Measurements from ENCODE around the gene ZNF319. TPM values are rescaled to one million over a fixed set of nuclear protein-coding genes. Genes with fewer than 3 reads are reported as not detected.
A peak's percentile ranks its signal among the peaks of the same experiment; 100 is the strongest.

The ZNF319 gene
- total RNA-seq, 1 donor from 2014 or later, result 11.0 TPM

DNA sequence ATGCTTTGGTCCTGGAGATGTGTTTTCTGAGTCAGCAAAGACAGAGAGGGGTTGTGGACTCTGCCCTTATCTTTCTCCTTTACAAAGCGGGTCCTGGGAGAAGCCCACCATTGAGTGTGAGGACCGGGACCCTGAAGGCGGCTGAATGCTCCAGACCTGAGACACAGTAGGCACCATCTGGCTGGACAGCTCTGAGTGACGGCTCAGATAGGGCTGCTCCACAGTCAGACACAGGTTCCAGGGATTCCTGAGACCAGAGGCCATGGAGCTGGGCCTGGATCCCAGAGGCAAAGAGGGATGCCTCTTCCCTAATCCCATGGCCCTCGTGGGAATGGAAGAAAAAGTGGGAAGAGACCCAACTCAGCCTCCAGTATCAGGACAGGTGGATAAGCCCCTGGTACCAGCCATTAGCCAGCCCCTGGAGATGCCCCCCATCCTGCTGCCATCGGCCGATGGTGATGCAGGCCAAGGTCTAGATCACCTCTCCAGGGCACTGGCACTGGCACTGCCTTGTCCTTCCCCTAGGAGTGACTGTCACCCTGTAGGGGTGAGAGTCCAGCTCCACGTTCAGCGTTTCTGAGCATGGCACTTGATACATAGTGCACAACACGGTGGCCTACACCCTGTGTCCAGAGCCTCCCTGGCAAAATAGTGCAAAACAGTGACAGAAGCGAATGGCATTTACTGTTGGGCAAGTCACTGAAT is 29.8 kb upstream of the ZNF319 start:
- TF ChIP-seq, protein P1, sequence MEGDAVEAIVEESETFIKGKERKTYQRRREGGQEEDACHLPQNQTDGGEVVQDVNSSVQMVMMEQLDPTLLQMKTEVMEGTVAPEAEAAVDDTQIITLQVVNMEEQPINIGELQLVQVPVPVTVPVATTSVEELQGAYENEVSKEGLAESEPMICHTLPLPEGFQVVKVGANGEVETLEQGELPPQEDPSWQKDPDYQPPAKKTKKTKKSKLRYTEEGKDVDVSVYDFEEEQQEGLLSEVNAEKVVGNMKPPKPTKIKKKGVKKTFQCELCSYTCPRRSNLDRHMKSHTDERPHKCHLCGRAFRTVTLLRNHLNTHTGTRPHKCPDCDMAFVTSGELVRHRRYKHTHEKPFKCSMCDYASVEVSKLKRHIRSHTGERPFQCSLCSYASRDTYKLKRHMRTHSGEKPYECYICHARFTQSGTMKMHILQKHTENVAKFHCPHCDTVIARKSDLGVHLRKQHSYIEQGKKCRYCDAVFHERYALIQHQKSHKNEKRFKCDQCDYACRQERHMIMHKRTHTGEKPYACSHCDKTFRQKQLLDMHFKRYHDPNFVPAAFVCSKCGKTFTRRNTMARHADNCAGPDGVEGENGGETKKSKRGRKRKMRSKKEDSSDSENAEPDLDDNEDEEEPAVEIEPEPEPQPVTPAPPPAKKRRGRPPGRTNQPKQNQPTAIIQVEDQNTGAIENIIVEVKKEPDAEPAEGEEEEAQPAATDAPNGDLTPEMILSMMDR (IDR thresholded peaks at IDR 0.05), result no peak
- no peaks in the 10 kb centered on the region for H3K9me3 ChIP-seq
- DNase-seq (no peak), ATAC-seq (no peak)
- peaks cover 81% of the 10 kb centered on the region for H3K4me1 ChIP-seq
- H3K36me3 ChIP-seq, result no peaks in the 10 kb centered on the region
- intact Hi-C loops (cut with DNase I), result no loop called here
- H3K27ac ChIP-seq, result peak overlapping the region; percentile 37
- no peaks in the 10 kb centered on the region for H3K27me3 ChIP-seq (ENCODE audit: low read depth)
- no peak overlapping the region for H3K4me3 ChIP-seq

DNA sequence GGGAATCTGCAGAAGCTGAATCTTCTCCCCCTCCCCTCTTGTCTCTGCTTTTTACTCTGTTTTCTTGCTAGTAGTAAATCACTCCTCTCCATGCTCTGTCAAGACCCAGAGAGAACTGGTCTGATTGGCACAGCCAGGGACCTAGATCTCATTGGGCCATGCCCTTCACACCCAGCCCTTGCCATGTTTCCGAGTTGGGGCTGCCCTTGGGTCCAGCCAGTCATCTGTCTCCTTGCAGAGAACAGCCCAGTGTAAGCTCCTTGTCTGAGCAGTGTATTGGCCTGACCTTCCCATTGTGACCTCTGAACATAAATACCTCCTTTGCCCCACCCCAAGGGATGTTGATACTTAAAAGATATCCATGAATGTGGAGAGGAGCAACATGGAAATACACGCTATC is 28.9 kb upstream of the ZNF319 start:
- DNase-seq (no peak), ATAC-seq (no peak)
- Histone ChIP-seq H3K9me3 (no peaks in the 10 kb centered on the region), H3K4me1 (peaks cover 90% of the 10 kb centered on the region), H3K36me3 (no peaks in the 10 kb centered on the region), H3K27me3 (ENCODE audit: low read depth) (no peaks in the 10 kb centered on the region), H3K27ac (no peak overlapping the region), H3K4me3 (no peak overlapping the region)
- intact Hi-C loops (cut with DNase I), result loop anchor here (10.0 kb wide), 1 partner anchor 95 kb away; the partner anchor contains the start of gene CFAP20
- TF ChIP-seq, protein P1 (IDR thresholded peaks at IDR 0.05), result no peak

DNA sequence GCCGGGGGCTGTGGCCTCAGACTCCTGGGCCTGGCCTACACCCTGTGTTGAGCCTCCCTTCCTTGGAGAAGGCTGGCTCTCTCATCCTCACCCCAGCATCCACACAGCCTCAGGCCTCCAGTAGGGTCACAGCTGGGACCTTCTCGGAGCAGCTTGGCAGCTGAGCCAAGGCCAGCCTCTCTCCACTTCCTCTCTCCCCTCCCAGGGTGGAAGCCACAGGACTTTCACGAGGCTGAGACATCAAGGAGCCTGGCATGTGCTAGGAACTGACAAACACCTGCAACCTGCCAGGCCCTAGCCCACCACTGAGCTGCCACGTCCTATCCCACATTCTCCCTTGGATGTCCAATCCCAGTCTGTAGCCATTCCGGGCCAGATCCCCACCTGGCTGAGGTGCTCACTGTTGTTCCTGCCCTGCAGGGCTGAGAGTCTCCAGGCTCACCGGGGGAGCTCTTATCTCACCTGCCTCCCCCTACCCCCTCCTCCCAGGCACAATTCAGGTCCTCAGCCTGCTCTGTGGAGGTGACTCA is 28.1 kb upstream of the ZNF319 start:
- intact Hi-C loops (cut with DNase I), result loop anchor here (10.0 kb wide), 1 partner anchor 96 kb away; the partner anchor contains the start of gene CFAP20
- Histone ChIP-seq H3K4me1 (peaks cover 91% of the 10 kb centered on the region), H3K27ac (no peak overlapping the region)

DNA sequence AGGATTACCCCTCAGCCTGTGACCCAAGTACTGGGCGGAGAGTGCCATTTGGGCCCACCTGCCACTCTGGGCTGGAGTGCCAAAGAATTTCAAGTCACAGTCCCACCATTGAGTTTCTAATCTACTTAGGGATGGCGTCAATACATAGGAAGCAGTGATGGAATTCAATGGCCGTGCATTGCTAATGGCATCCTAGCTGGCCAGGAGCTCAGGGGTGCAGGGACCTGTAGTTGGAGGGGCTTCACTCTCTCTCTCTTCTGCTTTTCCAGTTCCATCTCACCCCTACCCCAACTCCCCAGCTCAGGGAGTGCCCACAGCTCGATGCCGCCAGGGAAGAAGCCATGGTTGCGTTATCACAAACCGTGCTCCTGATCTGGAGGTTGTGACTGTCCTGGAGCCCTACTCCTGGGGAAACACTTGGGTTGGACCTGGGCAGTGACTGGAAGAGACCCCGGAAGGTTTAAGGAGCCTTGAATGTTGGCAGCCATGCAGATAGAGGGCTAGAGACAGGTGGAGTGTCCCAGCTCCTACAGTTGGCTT is 27.5 kb upstream of the ZNF319 start:
- Histone ChIP-seq H3K27ac (no peak overlapping the region), H3K4me1 (peaks cover 91% of the 10 kb centered on the region), H3K36me3 (no peaks in the 10 kb centered on the region), H3K27me3 (ENCODE audit: low read depth) (no peaks in the 10 kb centered on the region), H3K4me3 (peak overlapping the region; percentile 81), H3K9me3 (no peaks in the 10 kb centered on the region)
- TF ChIP-seq, protein P1 (IDR thresholded peaks at IDR 0.05), result no peak
- intact Hi-C loops (cut with DNase I), result loop anchor here (10.0 kb wide), 1 partner anchor 97 kb away; the partner anchor contains the start of gene CFAP20
- ATAC-seq (no peak), DNase-seq (no peak)

More for the DNA sequence above, 28.1 kb upstream of the ZNF319 start:
- DNase-seq, result no peak
- Histone ChIP-seq H3K36me3 (no peaks in the 10 kb centered on the region), H3K27me3 (ENCODE audit: low read depth) (no peaks in the 10 kb centered on the region), H3K9me3 (no peaks in the 10 kb centered on the region), H3K4me3 (no peak overlapping the region)
- ATAC-seq, result no peak
- TF ChIP-seq, protein P1 (IDR thresholded peaks at IDR 0.05), result no peak

DNA sequence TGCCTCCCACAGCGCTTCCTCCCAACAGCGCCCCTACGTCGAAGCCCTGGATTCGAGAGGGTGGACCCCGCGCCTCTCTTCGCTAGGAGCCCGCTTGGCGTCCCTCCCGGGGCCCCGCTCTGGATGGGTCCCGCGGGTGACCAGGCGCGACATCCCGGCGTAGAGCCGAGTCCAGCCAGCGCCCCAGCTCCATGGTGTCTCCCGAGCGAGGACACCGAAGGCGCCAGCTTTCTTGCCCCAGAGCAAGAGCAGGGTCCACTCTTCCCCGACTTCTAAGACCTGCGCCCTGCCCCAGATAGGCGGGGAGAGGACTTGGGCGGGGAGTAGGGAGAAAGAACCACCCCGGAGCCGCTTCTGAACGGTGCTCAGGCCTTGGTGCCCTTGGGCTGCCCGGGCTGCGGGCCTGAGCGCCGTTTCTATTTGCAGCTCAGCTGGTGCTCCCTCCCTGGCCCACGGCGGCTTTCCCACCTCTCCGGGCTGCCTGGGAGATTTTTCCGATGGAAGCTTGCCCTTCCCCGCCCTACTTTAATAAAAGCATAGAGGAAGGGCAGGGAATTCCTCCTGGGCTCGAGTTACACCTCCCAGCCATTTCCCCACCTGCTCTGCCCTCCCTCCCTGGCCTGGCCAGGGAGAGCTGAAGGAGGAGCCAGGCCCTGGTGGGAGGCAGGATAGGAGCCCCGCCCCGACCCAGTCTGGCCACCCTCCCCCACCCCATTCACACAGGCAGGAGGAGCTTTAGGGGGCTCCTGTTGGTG is 26.9 kb upstream of the ZNF319 start:
- peaks cover 91% of the 10 kb centered on the region for H3K4me1 ChIP-seq
- H3K36me3 ChIP-seq, result no peaks in the 10 kb centered on the region
- H3K9me3 ChIP-seq, result no peaks in the 10 kb centered on the region
- H3K27me3 ChIP-seq (ENCODE audit: low read depth), result no peaks in the 10 kb centered on the region
- DNase-seq (peak; percentile 63), ATAC-seq (peak; percentile 37 to 51)
- peak overlapping the region; percentile 87 for H3K27ac ChIP-seq
- H3K4me3 ChIP-seq, result peak overlapping the region; percentile 81
- TF ChIP-seq, protein P1 (IDR thresholded peaks at IDR 0.05), result no peak
- intact Hi-C loops (cut with DNase I), result loop anchor here (10.0 kb wide), 1 partner anchor 97 kb away; the partner anchor contains the start of gene CFAP20
